Gastroesophageal sphincter (tissue), 3 donors: ENCODE data around the gene ATP10A.

Experiments
- CTCF ChIP-seq, 4 experiments: fragments of 200-600 bp in 2 of 4; fragments of 450-650 bp in 2 of 4; sonication (generic) in 1 of 4; IDR thresholded peaks; one replicate each; pipeline ENCODE4 v1.5.1; 2017 to 2019; ENCODE audit warnings: antibody characterized with exemption in 4 of 4, mild to moderate bottlenecking in 2 of 4, moderate library complexity in 2 of 4
- EP300 ChIP-seq: sonication (generic); formaldehyde crosslinking; IDR thresholded peaks from one replicate; pipeline ENCODE4 v1.6.1; 2017; ENCODE audit warnings: antibody characterized with exemption, mild to moderate bottlenecking
- POLR2A ChIP-seq, 2 donors: fragments of 450-650 bp; IDR thresholded peaks; one replicate each; pipeline ENCODE4 v1.6.1; 2017; ENCODE audit warnings: antibody characterized with exemption in 2 of 2, mild to moderate bottlenecking in 2 of 2, moderate library complexity in 1 of 2
- POLR2AphosphoS5 ChIP-seq: sonication (generic); formaldehyde crosslinking; IDR thresholded peaks from one replicate; pipeline ENCODE4 v1.6.1; 2017; ENCODE audit warnings: antibody characterized with exemption

- TF ChIP-seq CTCF (IDR thresholded peaks at IDR 0.05) = no peak
- no peak for TF ChIP-seq POLR2A (IDR thresholded peaks at IDR 0.05)
- no peak for TF ChIP-seq POLR2AphosphoS5
- TF ChIP-seq EP300 = no peak
These were observed 64.9 kb downstream of the ATP10A start for GRCh38 chr15:25797936-25798901.
